Urinary bladder (tissue), 4 donors: Measurements from ENCODE around the gene CNTN2. TPM values are rescaled to one million over a fixed set of nuclear protein-coding genes. Genes with fewer than 3 reads are reported as not detected.

Experiments
- DNase-seq: peaks from one replicate; pipeline ENCODE4 v3.0.0-alpha.2; 2015; ENCODE audit errors: extremely low spot score
- H3K27ac ChIP-seq: one replicate; pipeline ENCODE4 v1.5.1; 2013; ENCODE audit warnings: low read depth, mild to moderate bottlenecking, moderate library complexity
- H3K36me3 ChIP-seq: one replicate; pipeline ENCODE4 v1.6.1; 2013; ENCODE audit warnings: mild to moderate bottlenecking, moderate library complexity; ENCODE audit not compliant: insufficient read depth
- H3K4me1 ChIP-seq: one replicate; pipeline ENCODE4 v1.6.1; 2013; ENCODE audit warnings: mild to moderate bottlenecking, moderate library complexity; ENCODE audit not compliant: insufficient read depth
- H3K4me3 ChIP-seq: one replicate; pipeline ENCODE4 v1.5.1; 2013; ENCODE audit warnings: low read depth, low read length
- WGBS: extraction: QIAGEN DNeasy Blood & Tissue Kit; methylation state at CpG from one replicate; pipeline ENCODE4 v1.1.7; 2013; 5-methylcytosine and 5-hydroxymethylcytosine counted together
- polyA plus RNA-seq: library from polyadenylated mRNA; stranded (reverse); fragments of 200-250 nt; gene quantifications from one replicate; pipeline ENCODE4 v1.2.3, GENCODE V29; 2013
- total RNA-seq: library from RNA; depleted of rRNA; stranded (reverse); fragments of >200 nt; gene quantifications from one replicate; pipeline ENCODE4 v1.2.3, GENCODE V29; 2014
- donor health status: healthy with polysubstance abuse.
- donor health status: healthy.

Gene CNTN2
- total and polyA plus RNA-seq, 2 donors, result 0.67 to 2.1 TPM

- Histone ChIP-seq H3K36me3 (no peaks in the 10 kb centered on the region), H3K4me3 (no peak overlapping the region), H3K4me1 (no peaks in the 10 kb centered on the region), H3K27ac (no peak overlapping the region)
- DNase-seq, result no peak
- WGBS, result 90% methylated on average over 14 of the region's 14 CpGs
These were observed 22.7 kb downstream of the CNTN2 start for GRCh38 chr1:205065666-205066065.

- no peak for DNase-seq
- no peak overlapping the region for H3K27ac ChIP-seq
- no peak overlapping the region for H3K4me3 ChIP-seq
- 75% methylated on average over 13 of the region's 13 CpGs for WGBS
- H3K36me3 ChIP-seq, result no peaks in the 10 kb centered on the region
- H3K4me1 ChIP-seq, result no peaks in the 10 kb centered on the region
These were observed 23.3 kb downstream of the CNTN2 start for GRCh38 chr1:205066141-205066818.

- no peak overlapping the region for H3K4me3 ChIP-seq
- no peaks in the 10 kb centered on the region for H3K4me1 ChIP-seq
- WGBS, result 94% methylated on average over 6 of the region's 6 CpGs
- H3K27ac ChIP-seq, result no peak overlapping the region
- no peaks in the 10 kb centered on the region for H3K36me3 ChIP-seq
- DNase-seq, result no peak
These were observed 24.0 kb downstream of the CNTN2 start for GRCh38 chr1:205067031-205067430.

GRCh38 chr1:205068001-205068400 lies 25.0 kb downstream of the CNTN2 start:
- H3K27ac ChIP-seq, result no peak overlapping the region
- H3K4me3 ChIP-seq, result no peak overlapping the region
- H3K4me1 ChIP-seq, result no peaks in the 10 kb centered on the region
- no peaks in the 10 kb centered on the region for H3K36me3 ChIP-seq
- 94% methylated on average over 4 of the region's 4 CpGs for WGBS
- DNase-seq, result no peak

- Histone ChIP-seq H3K36me3 (no peaks in the 10 kb centered on the region), H3K27ac (no peak overlapping the region), H3K4me1 (no peaks in the 10 kb centered on the region), H3K4me3 (no peak overlapping the region)
- no peak for DNase-seq
- WGBS, result 20% methylated on average over 2 of the region's 2 CpGs
These were observed 25.5 kb downstream of the CNTN2 start for GRCh38 chr1:205068457-205069040.

GRCh38 chr1:205069371-205070125 lies 26.5 kb downstream of the CNTN2 start:
- Histone ChIP-seq H3K4me1 (no peaks in the 10 kb centered on the region), H3K36me3 (no peaks in the 10 kb centered on the region), H3K27ac (no peak overlapping the region), H3K4me3 (no peak overlapping the region)
- WGBS, result 88% methylated on average over 42 of the region's 42 CpGs
- DNase-seq, result no peak

GRCh38 chr1:205071028-205071409 lies 28.0 kb downstream of the CNTN2 start:
- H3K36me3 ChIP-seq, result no peaks in the 10 kb centered on the region
- no peak overlapping the region for H3K27ac ChIP-seq
- WGBS, result 96% methylated on average over 2 of the region's 2 CpGs
- no peak overlapping the region for H3K4me3 ChIP-seq
- no peak for DNase-seq
- H3K4me1 ChIP-seq, result no peaks in the 10 kb centered on the region

GRCh38 chr1:205071801-205072200 lies 28.8 kb downstream of the CNTN2 start:
- Histone ChIP-seq H3K36me3 (no peaks in the 10 kb centered on the region), H3K4me3 (no peak overlapping the region), H3K4me1 (no peaks in the 10 kb centered on the region), H3K27ac (no peak overlapping the region)
- no peak for DNase-seq
- 86% methylated on average over 12 of the region's 12 CpGs for WGBS

GRCh38 chr1:205072286-205072685 lies 29.3 kb downstream of the CNTN2 start:
- Histone ChIP-seq H3K27ac (no peak overlapping the region), H3K36me3 (no peaks in the 10 kb centered on the region), H3K4me1 (no peaks in the 10 kb centered on the region), H3K4me3 (no peak overlapping the region)
- DNase-seq, result no peak
- 90% methylated on average over 9 of the region's 9 CpGs for WGBS

GRCh38 chr1:205072881-205073280 lies 29.9 kb downstream of the CNTN2 start:
- Histone ChIP-seq H3K36me3 (no peaks in the 10 kb centered on the region), H3K27ac (no peak overlapping the region), H3K4me3 (no peak overlapping the region), H3K4me1 (no peaks in the 10 kb centered on the region)
- DNase-seq, result no peak
- WGBS, result 90% methylated on average over 8 of the region's 8 CpGs

- no peak overlapping the region for H3K4me3 ChIP-seq
- no peaks in the 10 kb centered on the region for H3K4me1 ChIP-seq
- H3K36me3 ChIP-seq, result no peaks in the 10 kb centered on the region
- WGBS, result 90% methylated on average over 12 of the region's 12 CpGs
- H3K27ac ChIP-seq, result no peak overlapping the region
- DNase-seq, result no peak
These were observed 30.5 kb downstream of the CNTN2 start for GRCh38 chr1:205073511-205073910.

GRCh38 chr1:205074084-205074483 lies 31.1 kb downstream of the CNTN2 start:
- Histone ChIP-seq H3K4me3 (no peak overlapping the region), H3K36me3 (no peaks in the 10 kb centered on the region), H3K4me1 (no peaks in the 10 kb centered on the region), H3K27ac (no peak overlapping the region)
- WGBS, result 94% methylated on average over 11 of the region's 11 CpGs
- DNase-seq, result no peak

- DNase-seq, result no peak
- no peaks in the 10 kb centered on the region for H3K4me1 ChIP-seq
- H3K27ac ChIP-seq, result no peak overlapping the region
- no peaks in the 10 kb centered on the region for H3K36me3 ChIP-seq
- no peak overlapping the region for H3K4me3 ChIP-seq
- 93% methylated on average over 7 of the region's 7 CpGs for WGBS
These were observed 31.5 kb downstream of the CNTN2 start for GRCh38 chr1:205074513-205074912.

- Histone ChIP-seq H3K36me3 (no peaks in the 10 kb centered on the region), H3K27ac (no peak overlapping the region), H3K4me3 (no peak overlapping the region), H3K4me1 (no peaks in the 10 kb centered on the region)
- DNase-seq, result no peak
- 70% methylated on average over 7 of the region's 7 CpGs for WGBS
These were observed 32.7 kb downstream of the CNTN2 start for GRCh38 chr1:205075642-205076155.
